CD4-positive, CD25-positive, alpha-beta regulatory T cell (primary cell): Measurements from ENCODE around the gene NLRC3. TPM values are rescaled to one million over a fixed set of nuclear protein-coding genes. Genes with fewer than 3 reads are reported as not detected.

Experiments used
- ATAC-seq, 2 donors: fragments of 150-1000 bp; cut with Tn5 transposase; one replicate each; pipeline ENCODE4 v1.10.0; 2021; ENCODE audit warnings: low read depth in 2 of 2, moderate number of reproducible peaks in 2 of 2, moderate library complexity in 1 of 2
- DNase-seq, 3 donors: peaks; one replicate each; pipeline versions ENCODE4 v3.0.0 to v3.0.0-alpha.2; 2012 to 2022; ENCODE audit warnings: mixed read lengths in 1 of 3
- H3K27ac ChIP-seq: one replicate; pipeline ENCODE4 v1.7.0; 2013; ENCODE audit warnings: mild to moderate bottlenecking, low read length; ENCODE audit not compliant: insufficient read depth, poor library complexity, severe bottlenecking
- H3K27me3 ChIP-seq: one replicate; pipeline ENCODE4 v1.7.0; 2013; ENCODE audit warnings: low read length; ENCODE audit not compliant: control insufficient read depth, insufficient read depth
- H3K36me3 ChIP-seq: one replicate; pipeline ENCODE4 v1.7.0; 2013; ENCODE audit warnings: mild to moderate bottlenecking, low read length, moderate library complexity; ENCODE audit not compliant: control insufficient read depth, insufficient read depth
- H3K4me1 ChIP-seq: 2 replicates; pipeline ENCODE4 v1.7.0; 2013; ENCODE audit warnings: mild to moderate bottlenecking, low read length; ENCODE audit not compliant: insufficient read depth, control insufficient read depth, poor library complexity, severe bottlenecking
- H3K4me3 ChIP-seq: one replicate; pipeline ENCODE4 v1.7.0; 2013; ENCODE audit warnings: low read depth, mild to moderate bottlenecking, low read length, moderate library complexity
- H3K9me3 ChIP-seq, 2 experiments: 1 replicate in 1 of 2; 2 replicates in 1 of 2; pipeline ENCODE4 v1.7.0; 2013; ENCODE audit warnings: low read length in 2 of 2, mild to moderate bottlenecking in 1 of 2, moderate library complexity in 1 of 2; ENCODE audit not compliant: control insufficient read depth in 2 of 2
- H3K27ac Mint-ChIP-seq, 3 donors: one replicate each; pipeline ENCODE4 v1.8.0; 2020 to 2022; ENCODE audit warnings: mild to moderate bottlenecking in 3 of 3, mixed read lengths in 3 of 3, moderate library complexity in 2 of 3
- H3K27me3 Mint-ChIP-seq: one replicate; pipeline ENCODE4 v1.8.0; 2022; ENCODE audit warnings: mild to moderate bottlenecking, mixed read lengths
- H3K36me3 Mint-ChIP-seq: one replicate; pipeline ENCODE4 v1.8.0; 2020; ENCODE audit warnings: mixed read lengths
- H3K4me1 Mint-ChIP-seq, 4 donors: one replicate each; pipeline ENCODE4 v1.8.0; 2020 to 2022; ENCODE audit warnings: mixed read lengths in 4 of 4, mild to moderate bottlenecking in 1 of 4
- H3K4me3 Mint-ChIP-seq, 4 donors: one replicate each; pipeline ENCODE4 v1.8.0; 2020 to 2022; ENCODE audit warnings: mild to moderate bottlenecking in 4 of 4, mixed read lengths in 4 of 4, moderate library complexity in 3 of 4
- H3K9me3 Mint-ChIP-seq, 7 donors: one replicate each; pipeline ENCODE4 v1.8.0; 2020 to 2022; ENCODE audit warnings: mixed read lengths in 7 of 7, mild to moderate bottlenecking in 3 of 7, moderate library complexity in 2 of 7
- polyA plus RNA-seq, 4 donors: library from polyadenylated mRNA; unstranded; fragments of 300-500 nt; fragmentation: Illumina TruSeq; gene quantifications; one replicate each; pipeline ENCODE4 v1.2.3, GENCODE V29; 2021
- total RNA-seq: library from RNA; stranded (reverse); gene quantifications from one replicate; pipeline ENCODE4 v1.2.3, GENCODE V29; 2022

The NLRC3 gene
- total and polyA plus RNA-seq, 5 donors from 2014 or later, result 23.2 to 97.0 (median 28.2) TPM

DNA sequence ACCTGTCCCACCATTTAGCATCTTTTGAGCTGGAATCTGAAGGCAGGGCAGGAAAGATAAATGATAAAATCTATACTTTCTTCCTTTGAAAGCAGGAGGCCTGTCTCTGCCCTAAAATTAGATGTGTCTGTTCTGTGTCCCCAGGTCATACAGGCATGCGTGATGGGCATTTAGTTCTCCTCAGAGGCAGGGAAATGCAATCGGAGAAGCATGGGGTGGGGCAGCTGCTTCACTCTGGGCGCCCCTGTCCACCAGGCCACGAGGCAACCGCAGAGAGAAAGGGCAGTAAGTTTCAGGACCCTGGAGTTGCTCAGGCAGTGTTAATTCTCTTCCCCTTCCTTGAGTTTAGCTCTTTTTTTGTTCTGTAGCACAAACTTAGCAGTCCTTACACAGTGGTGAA is 51.3 kb downstream of the NLRC3 start:
- no peaks in the 10 kb centered on the region for H3K27me3 Mint-ChIP-seq
- peaks cover 0 to 12% (median 4%) of the 10 kb centered on the region in 4 donors for H3K4me1 Mint-ChIP-seq
- peak overlapping the region in 2 of 3 donors; percentile 71 to 82 for H3K27ac Mint-ChIP-seq

DNA sequence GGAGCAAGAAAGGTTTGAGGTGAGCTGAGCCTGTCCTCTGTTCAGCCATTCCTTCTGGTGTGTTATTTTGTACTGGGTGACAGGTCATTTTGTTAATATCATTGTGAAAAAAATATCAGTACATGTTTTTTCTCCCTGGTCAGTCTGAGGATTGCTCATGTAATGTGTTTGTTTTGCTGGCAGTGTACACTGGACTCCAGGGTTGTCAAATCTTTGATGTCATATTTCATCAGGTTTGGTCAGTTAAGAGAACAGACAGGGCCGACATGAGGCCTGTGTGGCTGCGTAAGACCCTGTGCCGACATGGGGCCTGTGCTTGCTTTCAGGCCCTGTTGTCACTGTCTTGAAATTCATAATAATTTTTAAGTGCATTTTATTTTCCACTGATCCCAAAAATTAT is 53.9 kb downstream of the NLRC3 start:
- no peak overlapping the region for H3K4me3 Mint-ChIP-seq
- Histone ChIP-seq H3K9me3 (no peaks in the 10 kb centered on the region), H3K36me3 (peaks cover 40% of the 10 kb centered on the region), H3K27me3 (no peaks in the 10 kb centered on the region), H3K4me1 (no peaks in the 10 kb centered on the region), H3K27ac (no peak overlapping the region), H3K4me3 (no peak overlapping the region)
- H3K36me3 Mint-ChIP-seq, result peaks cover 34% of the 10 kb centered on the region
- no peak for ATAC-seq
- no peaks in the 10 kb centered on the region for H3K27me3 Mint-ChIP-seq
- peaks cover 0 to 9% (median 4%) of the 10 kb centered on the region in 4 donors for H3K4me1 Mint-ChIP-seq
- no peak overlapping the region for H3K27ac Mint-ChIP-seq
- no peak for DNase-seq
- no peaks in the 10 kb centered on the region for H3K9me3 Mint-ChIP-seq

More for the DNA sequence above, 51.3 kb downstream of the NLRC3 start:
- H3K4me1 ChIP-seq, result no peaks in the 10 kb centered on the region
- H3K4me3 Mint-ChIP-seq, result no peak overlapping the region
- no peaks in the 10 kb centered on the region for H3K9me3 Mint-ChIP-seq
- peaks cover 33% of the 10 kb centered on the region for H3K36me3 ChIP-seq
- no peak for DNase-seq
- no peak overlapping the region for H3K4me3 ChIP-seq
- peaks cover 20% of the 10 kb centered on the region for H3K36me3 Mint-ChIP-seq
- H3K27ac ChIP-seq, result no peak overlapping the region
- no peak for ATAC-seq
- H3K9me3 ChIP-seq, result no peaks in the 10 kb centered on the region
- no peaks in the 10 kb centered on the region for H3K27me3 ChIP-seq

DNA sequence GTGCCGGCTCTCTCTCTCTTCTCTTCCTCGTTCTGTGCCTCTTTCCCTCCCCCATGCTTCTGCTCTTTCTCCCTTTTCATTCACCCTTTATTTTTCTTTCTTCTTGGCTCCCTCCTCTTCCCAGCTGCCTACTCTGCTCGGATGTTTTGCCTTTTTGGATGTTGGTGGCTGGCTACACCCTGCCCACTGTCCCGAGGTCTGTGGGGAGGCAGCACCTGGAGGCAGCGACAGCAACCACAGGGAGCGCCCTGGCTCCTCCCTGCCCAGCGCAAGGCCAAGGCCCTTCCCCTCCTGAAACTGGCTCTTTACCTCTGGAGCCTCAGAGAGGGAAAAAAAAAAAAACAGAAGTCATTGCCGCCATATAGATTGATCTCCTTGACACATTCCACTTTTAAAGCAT is 56.4 kb downstream of the NLRC3 start:
- H3K27ac Mint-ChIP-seq, result peak overlapping the region in 2 of 3 donors; percentile 29 to 83
- DNase-seq, result no peak

DNA sequence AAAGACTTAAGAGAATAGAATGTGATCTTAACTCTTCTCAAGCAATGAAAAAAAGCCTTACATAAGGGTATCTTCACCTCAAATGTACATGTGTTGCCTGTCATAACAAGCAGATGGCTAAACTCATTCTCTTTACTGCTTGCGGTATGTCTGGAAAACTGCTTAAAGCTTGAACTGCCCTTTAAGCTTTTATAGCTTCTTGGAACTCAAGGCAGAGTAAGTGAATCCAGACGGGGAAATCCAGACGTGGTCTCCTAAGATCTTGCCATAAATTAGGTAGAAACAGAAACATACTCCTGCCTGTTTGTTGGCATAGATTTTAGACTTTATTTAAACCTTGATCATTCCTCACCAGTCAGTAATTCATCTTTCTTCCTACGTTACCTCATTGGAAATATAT is 56.8 kb downstream of the NLRC3 start:
- no peak for ATAC-seq
- H3K27ac Mint-ChIP-seq, result no peak overlapping the region
- peaks cover 45% of the 10 kb centered on the region for H3K36me3 Mint-ChIP-seq

More for the DNA sequence above, 56.4 kb downstream of the NLRC3 start:
- Histone ChIP-seq H3K27me3 (no peaks in the 10 kb centered on the region), H3K4me1 (no peaks in the 10 kb centered on the region), H3K36me3 (peaks cover 50% of the 10 kb centered on the region), H3K27ac (peak overlapping the region; percentile 1), H3K4me3 (no peak overlapping the region), H3K9me3 (no peaks in the 10 kb centered on the region)
- no peak overlapping the region for H3K4me3 Mint-ChIP-seq
- H3K9me3 Mint-ChIP-seq, result no peaks in the 10 kb centered on the region
- ATAC-seq, result no peak
- H3K27me3 Mint-ChIP-seq, result no peaks in the 10 kb centered on the region
- H3K4me1 Mint-ChIP-seq, result peaks cover 0 to 4% (median under 1%) of the 10 kb centered on the region in 4 donors
- peaks cover 46% of the 10 kb centered on the region for H3K36me3 Mint-ChIP-seq

DNA sequence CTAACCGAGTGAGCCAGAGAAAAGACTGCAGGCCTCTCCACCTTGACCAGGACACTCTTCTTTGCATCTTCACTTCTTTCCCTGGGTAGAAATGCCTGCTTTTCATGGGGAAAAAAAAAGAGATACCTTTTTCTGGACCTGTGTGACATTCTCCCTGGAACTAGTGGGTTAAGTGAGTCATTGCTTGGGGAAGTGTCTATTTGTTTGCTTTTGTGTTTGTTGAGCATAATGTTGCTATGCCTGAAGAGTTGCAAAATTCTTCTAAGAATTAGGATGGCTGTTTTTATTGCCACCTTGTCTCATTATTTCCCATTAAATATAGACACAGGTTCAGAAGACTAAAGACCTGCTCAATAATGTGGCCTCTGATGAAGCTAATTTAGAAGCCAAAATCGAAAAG is 57.6 kb downstream of the NLRC3 start:
- Histone ChIP-seq H3K4me1 (no peaks in the 10 kb centered on the region), H3K27me3 (no peaks in the 10 kb centered on the region), H3K9me3 (no peaks in the 10 kb centered on the region), H3K4me3 (no peak overlapping the region), H3K27ac (no peak overlapping the region), H3K36me3 (peaks cover 52% of the 10 kb centered on the region)
- Mint-ChIP-seq H3K36me3 (peaks cover 45% of the 10 kb centered on the region), H3K4me1 (peaks cover 0 to 4% (median under 1%) of the 10 kb centered on the region in 4 donors), H3K27ac (peak overlapping the region in 2 of 3 donors; percentile 46 to 85), H3K9me3 (no peaks in the 10 kb centered on the region), H3K4me3 (no peak overlapping the region), H3K27me3 (no peaks in the 10 kb centered on the region)
- DNase-seq (no peak), ATAC-seq (no peak)

More for the DNA sequence above, 56.8 kb downstream of the NLRC3 start:
- Mint-ChIP-seq H3K27me3 (no peaks in the 10 kb centered on the region), H3K4me1 (peaks cover 0 to 4% (median under 1%) of the 10 kb centered on the region in 4 donors), H3K9me3 (no peaks in the 10 kb centered on the region), H3K4me3 (no peak overlapping the region)
- Histone ChIP-seq H3K4me1 (no peaks in the 10 kb centered on the region), H3K36me3 (peaks cover 51% of the 10 kb centered on the region), H3K4me3 (no peak overlapping the region), H3K27ac (peak overlapping the region; percentile 1), H3K27me3 (no peaks in the 10 kb centered on the region), H3K9me3 (no peaks in the 10 kb centered on the region)
- DNase-seq, result no peak

DNA sequence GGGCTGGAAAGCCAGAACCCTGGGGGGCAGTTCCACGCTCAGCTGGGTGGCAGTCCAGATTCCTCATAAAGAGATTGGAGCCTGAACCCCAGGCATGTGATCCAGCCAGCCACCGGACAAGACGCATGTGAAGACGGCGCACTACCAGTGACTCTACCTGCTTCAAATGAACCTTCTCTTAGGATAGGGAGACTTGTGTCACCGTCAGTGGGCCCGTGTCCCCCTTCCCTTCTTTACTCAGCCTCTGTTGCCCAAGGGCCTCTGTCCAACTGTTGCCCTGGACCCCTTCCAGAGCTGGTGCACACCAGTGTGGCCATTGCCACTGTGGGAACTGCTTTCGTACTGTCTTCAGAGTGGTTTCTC is 58.2 kb downstream of the NLRC3 start:
- no peak overlapping the region for H3K4me3 ChIP-seq
- no peak overlapping the region for H3K27ac ChIP-seq
- DNase-seq, result no peak
- no peaks in the 10 kb centered on the region for H3K9me3 Mint-ChIP-seq
- H3K27me3 ChIP-seq, result no peaks in the 10 kb centered on the region
- H3K36me3 Mint-ChIP-seq, result peaks cover 51% of the 10 kb centered on the region
- H3K27me3 Mint-ChIP-seq, result no peaks in the 10 kb centered on the region
- peaks cover 56% of the 10 kb centered on the region for H3K36me3 ChIP-seq
- ATAC-seq, result no peak
- H3K9me3 ChIP-seq, result no peaks in the 10 kb centered on the region
- no peak overlapping the region for H3K4me3 Mint-ChIP-seq
- no peaks in the 10 kb centered on the region for H3K4me1 ChIP-seq
- H3K27ac Mint-ChIP-seq, result peak overlapping the region in 1 of 3 donors; percentile 46
- H3K4me1 Mint-ChIP-seq, result peaks cover 0 to 4% (median 2%) of the 10 kb centered on the region in 4 donors

DNA sequence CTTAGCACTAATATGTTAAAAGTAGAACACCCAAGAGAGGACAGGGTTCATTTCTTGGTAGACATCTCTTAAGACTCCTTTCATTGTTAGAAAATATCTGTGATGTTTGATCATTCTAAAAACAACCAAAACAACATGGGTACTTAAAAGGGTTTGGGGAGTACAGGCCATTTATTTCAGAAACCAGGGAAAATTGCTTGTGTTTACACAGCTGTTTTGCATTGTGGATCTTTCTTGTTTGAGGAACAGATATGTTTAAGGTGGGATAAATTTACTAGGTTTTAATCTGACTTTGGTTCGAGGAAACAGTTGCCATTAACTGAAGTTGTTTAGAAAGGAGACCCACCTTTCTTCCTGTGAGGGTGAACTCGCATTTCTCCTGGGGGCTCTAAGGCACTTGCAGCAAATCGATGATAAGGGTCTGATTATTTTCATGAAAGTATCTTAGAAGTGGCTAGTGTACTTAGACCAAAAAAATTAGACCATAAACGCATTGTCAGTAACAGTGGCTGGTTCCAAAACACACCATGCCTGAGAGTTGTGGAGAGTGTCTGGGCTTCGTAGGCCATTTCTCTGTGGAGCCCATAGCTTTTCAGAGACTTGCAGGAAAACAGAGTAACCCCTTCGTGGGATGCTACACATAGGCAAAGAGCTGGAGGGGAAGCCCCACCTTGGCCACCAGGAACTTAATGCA is 58.8 kb downstream of the NLRC3 start:
- Mint-ChIP-seq H3K27ac (no peak overlapping the region), H3K4me3 (no peak overlapping the region), H3K9me3 (no peaks in the 10 kb centered on the region), H3K36me3 (peaks cover 54% of the 10 kb centered on the region), H3K4me1 (peaks cover 0 to 5% (median 3%) of the 10 kb centered on the region in 4 donors), H3K27me3 (no peaks in the 10 kb centered on the region)
- peaks cover 55% of the 10 kb centered on the region for H3K36me3 ChIP-seq
- H3K27ac ChIP-seq, result no peak overlapping the region
- no peak overlapping the region for H3K4me3 ChIP-seq
- no peaks in the 10 kb centered on the region for H3K9me3 ChIP-seq
- no peak for ATAC-seq
- DNase-seq, result no peak
- H3K27me3 ChIP-seq, result no peaks in the 10 kb centered on the region
- no peaks in the 10 kb centered on the region for H3K4me1 ChIP-seq

DNA sequence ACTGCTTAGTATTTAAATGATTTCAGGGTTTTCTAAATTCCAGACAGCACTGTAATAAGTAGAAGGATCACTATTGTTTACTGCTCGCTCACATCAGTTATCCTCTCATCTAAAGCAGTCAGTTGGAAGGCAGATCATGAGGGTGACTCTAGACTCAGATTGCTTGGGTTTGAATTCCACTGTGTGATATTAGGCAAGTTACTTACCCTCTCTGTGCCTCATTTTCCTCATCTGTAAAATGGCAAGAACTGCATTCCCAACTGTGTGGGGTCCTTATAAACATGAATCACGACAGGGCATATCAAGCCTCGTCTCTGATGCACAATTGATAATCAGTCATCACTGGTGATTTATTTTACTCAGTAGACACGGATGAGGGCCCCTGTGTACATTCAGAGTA is 61.3 kb downstream of the NLRC3 start:
- ATAC-seq (no peak), DNase-seq (no peak)
- Mint-ChIP-seq H3K9me3 (no peaks in the 10 kb centered on the region), H3K27me3 (no peaks in the 10 kb centered on the region), H3K4me1 (peaks cover under 1 to 16% (median 4%) of the 10 kb centered on the region in 4 donors), H3K4me3 (no peak overlapping the region), H3K36me3 (peaks cover 49% of the 10 kb centered on the region), H3K27ac (no peak overlapping the region)
- Histone ChIP-seq H3K27me3 (no peaks in the 10 kb centered on the region), H3K9me3 (no peaks in the 10 kb centered on the region), H3K4me3 (no peak overlapping the region), H3K4me1 (peaks cover 5% of the 10 kb centered on the region), H3K27ac (no peak overlapping the region), H3K36me3 (peaks cover 53% of the 10 kb centered on the region)
